Endometrial microvascular endothelial cells (primary cell): ENCODE results near the gene GPR37L1. TPM values are rescaled to one million over a fixed set of nuclear protein-coding genes. Genes with fewer than 3 reads are reported as not detected.

Experiments used
- in situ Hi-C: cut with HindIII; loops from 2 replicates; pipeline ENCODE4 v1.10.0; 2017; ENCODE audit warnings: low sequenced_read_pairs, low pct_unique_long_range_greater_than_20kb; ENCODE audit errors: inconsistent ontology term
- total RNA-seq: library from RNA; depleted of rRNA; stranded (reverse); fragments of >200 nt; gene quantifications from one replicate; pipeline ENCODE4 v1.2.3, GENCODE V29; 2015; ENCODE audit errors: inconsistent ontology term

The GPR37L1 gene
- total RNA-seq, 1 donor from 2014 or later, result not detected

DNA sequence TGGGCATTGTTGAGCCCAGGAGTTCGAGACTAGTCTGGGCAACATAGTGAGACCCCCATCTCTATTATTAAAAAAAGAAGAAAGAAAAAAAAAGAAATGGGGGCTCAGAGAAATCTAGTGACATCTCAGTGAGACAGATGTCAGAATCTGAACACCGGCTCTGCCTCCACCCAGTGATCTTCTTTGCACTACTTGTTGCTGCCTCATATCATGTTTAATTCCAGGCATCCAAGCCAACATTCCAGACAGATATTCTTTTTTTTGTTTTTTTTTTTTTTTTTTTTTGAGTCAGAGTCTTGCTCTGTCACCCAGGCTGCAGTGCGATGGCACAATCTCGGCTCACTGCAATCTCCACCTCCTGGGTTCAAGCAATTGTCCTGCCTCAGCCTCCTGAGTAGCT lies 26.8 kb downstream of the GPR37L1 start:
- in situ Hi-C loops, result no loop called here

DNA sequence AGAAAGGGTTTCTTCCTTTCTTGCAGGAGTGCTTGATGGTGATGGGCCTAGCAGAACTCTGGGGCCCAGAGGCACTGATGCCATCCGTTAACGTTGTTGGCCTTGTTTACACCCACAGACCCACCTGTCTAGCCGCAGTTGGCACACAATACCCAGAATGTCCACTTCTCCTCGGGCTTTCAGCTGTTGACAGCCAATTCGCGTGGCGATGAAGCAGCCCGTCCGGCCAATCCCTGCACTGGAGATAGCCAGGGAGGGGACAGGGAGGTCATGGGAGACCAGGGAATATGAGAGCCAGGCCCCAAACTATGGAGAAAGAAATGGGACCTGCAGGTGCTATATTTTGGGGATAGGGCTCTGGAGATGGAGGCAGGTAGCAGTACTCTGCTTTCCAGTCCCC lies 27.5 kb downstream of the GPR37L1 start:
- in situ Hi-C loops, result no loop called here

DNA sequence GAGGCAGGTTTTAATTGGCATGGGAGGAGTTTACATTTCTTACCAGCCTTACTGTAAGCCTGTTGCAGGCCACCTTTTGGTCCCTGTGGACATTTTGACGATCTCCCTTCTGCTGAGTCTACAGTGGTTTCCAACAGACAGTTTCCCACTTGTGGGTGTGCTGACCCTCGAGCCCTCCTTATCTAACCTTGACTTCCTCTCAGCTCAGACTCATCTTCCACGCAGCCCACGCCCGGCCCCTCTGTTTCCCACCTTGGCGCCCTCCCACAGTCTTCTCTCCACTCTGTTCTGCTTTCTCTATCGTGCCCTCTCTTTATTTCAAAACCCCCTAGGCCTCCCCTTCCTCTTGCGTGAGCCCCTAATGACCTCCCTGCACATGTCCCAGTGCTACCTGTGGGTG lies 27.9 kb downstream of the GPR37L1 start:
- in situ Hi-C loops, result no loop called here

DNA sequence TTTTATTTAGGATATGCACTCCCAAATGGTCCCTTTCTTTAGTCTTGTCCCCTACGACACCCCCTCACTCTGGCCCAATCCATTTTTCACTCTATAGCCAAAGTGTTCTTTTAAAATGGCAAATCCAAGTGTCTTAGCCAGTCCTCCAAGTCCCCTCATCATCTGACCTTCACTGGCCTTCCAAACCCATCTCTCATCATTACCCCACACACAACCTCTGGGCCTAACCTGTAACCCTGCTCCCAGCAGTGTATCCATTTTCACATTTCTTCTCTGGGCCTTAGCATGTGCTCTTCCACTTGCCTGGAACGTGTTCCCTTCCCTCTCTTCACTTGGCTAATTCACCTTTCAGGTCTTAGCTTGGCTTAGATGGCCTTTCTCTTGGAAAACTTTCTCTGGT lies 28.3 kb downstream of the GPR37L1 start:
- in situ Hi-C loops, result no loop called here

DNA sequence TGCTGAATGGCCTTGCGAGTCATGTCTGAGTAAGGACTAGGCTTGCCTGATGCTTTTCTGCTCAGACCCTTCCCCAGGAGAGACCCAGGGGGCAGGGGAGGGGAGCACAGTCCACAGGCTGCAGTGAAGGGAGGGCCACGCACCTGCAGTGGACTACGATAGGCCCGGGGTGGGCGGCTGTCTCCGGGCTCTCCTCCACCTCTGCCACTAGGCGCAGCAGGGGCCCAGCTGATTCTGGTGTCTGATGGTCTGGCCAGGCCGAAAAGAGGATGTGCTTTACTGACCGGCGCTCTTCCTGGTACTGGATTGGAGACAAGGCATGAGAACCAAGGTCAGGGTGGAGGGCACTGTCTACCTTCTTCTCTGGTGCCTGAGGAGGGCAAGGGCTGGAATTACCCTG lies 29.7 kb downstream of the GPR37L1 start:
- in situ Hi-C loops, result no loop called here

DNA sequence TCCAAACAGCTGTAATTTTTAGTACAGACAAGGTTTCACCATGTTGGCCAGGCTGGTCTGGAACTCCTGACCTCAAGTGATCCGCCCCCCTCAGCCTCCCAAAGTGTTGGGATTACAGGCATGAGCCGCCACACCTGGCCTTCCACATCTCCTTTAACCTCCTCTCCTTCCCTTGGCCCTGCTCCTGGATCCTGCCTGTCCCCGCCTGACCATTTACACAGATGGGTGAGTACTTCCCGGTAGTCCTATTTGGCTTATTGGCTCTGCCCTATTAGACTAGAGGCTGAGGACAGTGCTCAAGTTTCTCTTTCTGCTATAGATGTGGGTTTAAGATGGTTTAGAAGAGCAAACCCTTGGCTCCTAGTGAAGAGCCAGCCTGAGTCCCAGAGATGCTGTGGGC lies 30.6 kb downstream of the GPR37L1 start:
- in situ Hi-C loops, result no loop called here

DNA sequence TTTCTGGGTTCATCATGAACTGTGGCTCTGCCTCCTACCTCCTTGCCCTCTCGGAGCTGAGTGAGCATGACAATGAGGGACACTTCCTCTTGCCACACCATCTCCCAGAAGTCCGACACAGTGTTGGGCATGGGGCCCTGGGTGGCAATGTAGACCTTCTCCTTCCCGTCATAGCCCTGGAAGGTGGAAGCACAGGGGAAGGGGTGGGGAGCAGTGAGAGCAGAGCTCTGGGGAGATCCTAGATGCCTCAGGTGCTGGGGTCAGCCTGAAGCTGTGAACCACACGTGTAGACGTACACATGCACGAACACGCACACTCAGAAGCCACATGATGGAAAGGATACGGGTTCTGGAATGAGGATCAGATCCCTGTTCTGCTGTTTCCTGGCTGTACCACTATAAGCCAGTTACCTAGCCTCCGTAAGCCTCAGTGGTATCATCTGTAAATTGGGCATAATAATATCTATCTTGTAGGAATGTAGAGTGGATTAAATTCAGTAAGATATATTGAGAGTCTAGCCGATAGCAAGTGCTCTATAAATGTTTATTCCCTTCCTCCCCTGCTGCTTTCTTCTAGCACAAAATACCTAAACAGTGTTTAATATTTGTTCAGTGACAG lies 31.5 kb downstream of the GPR37L1 start:
- in situ Hi-C loops, result no loop called here

DNA sequence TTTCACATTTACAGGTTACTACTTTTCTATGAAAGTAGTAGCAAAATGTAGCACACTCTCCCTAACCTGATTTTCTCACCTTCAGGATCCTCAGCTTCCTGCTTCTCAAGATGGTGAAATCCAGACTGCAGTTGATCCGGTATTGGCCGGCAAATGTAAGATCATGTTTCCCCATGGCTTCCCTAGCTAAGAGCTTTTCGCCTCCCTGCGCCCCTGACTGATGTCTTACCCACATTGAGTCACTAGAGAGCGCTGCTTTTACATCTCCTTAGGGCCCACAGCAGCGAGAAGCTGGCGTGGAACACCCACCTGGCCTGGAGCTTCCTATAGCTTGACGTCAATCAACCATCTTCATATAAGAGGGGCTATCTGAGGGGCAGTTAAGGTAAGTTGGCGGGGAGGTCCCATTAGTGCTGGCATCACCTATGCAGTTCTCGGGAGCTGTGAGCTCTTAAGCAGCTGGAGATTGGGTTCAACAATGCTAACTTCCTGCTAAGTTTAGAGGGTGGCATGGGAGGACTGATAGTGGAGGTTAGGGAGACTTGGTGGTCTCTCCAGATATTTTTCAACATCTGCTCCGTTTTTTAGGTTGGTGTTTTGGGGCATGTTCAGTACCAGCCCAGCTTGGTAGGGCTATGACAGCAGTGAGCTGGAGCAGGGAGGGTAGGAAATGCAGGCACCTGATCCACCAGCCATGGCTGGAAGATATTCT lies 32.2 kb downstream of the GPR37L1 start:
- in situ Hi-C loops, result no loop called here

DNA sequence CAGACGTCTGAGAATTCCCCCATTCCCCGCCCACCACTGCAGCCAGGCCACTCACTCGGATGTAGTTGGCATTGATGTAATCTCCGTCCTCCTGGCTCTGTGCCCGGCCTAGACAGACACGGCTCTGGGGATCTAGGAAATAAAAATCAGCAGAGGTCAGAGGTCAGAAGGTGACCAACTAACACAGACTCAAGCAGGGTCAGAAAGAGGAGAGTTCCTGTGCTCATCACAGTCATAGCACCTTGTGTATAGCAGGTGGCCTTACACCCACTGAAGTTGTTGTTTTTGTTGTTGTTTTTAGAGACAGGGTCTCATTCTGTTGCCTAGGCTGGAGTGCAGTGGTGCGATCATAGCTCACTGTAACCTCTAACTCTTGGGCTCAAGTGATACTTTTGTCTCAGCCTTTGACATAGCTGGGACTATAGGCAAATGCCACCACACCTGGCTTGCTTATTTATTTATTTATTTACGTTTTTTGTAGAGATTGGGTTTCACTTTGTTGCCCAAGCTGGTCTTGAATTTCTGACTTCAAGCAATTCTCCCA lies 32.8 kb downstream of the GPR37L1 start:
- in situ Hi-C loops, result no loop called here

DNA sequence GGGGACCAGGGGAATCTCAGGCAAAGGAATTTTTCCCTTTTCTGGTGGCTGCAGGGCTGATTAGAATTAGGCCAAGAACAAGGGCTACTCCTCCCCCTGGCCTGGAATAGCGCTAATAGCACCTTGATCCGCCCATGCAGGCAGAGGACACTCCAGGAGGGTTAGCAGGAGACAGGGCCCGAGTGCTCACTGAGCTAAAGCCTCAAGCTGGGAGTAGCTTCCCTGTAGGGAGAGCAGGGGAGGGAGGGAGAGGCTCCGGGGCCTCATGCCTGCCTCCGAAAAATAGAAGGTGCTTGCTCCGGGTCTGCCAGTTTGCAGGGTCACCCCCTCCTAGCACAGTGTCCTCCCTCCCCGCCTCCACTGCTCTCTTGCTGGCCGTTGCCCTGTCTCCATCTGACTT lies 33.9 kb downstream of the GPR37L1 start:
- in situ Hi-C loops, result no loop called here

DNA sequence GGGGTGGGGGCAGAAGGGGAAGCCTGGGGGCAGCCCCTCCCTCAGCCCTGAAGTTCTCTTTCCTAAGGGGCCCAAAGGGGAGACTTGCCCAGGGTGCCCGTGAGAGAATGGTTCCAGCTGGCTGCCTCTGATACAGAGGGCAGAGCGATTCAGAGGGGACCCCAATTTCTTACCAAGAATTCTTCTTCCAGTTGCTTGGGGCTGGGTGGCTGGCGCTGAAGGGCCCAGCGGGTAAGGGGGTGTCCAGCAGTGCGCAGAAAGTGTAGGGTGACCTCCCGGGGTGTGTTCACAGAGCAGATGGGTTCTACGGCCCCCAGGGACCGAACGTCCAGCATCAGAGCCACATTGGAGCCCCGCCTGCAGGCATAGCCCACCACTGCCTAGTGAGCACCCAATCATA lies 35.2 kb downstream of the GPR37L1 start:
- in situ Hi-C loops, result no loop called here

DNA sequence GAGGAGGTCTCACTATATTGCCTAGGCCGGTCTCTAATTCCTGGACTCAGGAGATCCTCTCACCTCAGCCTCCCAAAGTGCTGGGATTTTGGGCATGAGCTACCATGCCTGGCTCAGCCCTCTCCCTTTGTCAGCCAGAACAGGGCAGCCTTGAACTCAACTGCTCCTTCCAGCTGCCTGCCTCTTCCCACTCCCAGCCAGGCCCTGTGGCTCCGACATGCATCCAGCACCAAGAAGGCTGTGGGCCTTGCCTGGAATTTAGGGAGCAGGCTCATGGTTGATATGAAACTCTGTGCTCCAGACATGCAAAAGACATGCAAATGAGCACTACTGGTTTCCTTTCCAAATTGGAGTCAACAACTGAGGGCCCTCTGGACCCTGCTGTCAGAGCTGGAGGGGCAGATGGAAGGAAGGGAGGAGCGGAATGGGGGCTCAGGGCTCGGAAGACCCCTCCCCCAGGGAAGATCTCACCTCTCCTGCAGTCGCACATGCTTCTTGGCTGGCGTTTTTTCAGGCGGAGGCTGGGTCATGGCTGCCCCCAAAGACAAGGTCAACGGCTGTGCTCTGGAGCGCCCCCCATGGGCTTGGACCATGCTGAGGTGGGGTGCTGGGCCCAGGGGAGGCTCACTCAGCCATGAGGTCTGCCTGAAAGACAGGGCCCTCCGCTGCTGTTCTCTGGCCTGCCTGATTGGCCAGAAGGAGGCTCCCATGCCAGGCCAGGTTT lies 36.3 kb downstream of the GPR37L1 start:
- in situ Hi-C loops, result no loop called here

DNA sequence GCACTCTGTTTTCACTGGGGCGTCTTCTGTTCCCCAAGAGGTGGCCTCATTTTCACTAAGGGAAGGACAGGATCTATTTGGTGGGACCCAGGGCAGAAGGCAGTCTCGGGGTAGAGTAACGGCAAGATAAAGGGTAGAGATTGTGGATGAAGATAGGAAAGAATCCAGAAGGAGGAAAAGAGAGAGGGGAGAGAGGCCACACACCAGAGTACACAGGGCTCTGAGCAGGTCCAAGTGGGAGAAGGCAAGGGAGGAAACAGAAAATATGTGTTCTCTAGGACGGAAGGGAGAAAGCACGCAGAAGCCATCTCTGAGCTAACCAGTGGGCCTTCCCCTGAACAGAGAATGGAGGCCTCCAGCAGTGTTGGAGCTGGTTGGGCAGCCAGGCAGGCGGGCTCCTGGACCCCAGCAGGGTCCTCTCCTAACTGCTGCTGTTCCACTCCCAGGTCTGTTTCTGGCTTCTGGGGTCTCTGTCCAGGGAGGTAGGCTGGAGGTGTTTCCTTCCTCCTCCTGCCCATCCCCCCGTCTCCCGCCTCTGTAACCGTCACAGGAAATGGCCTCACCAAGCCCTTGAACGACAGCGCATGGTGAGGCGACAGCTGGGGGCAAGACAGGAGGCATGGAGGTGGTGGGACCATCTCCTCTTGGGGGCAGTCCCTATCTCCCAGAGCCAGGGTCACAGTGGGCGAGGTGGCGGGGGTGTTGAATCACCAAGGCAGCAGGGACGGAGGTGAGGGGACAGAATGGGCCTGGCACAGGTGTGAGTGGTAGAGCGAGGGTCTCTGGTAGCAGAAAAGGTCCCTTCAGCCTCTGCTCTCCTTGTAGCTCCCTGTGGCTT lies 37.0 kb downstream of the GPR37L1 start:
- in situ Hi-C loops, result no loop called here

DNA sequence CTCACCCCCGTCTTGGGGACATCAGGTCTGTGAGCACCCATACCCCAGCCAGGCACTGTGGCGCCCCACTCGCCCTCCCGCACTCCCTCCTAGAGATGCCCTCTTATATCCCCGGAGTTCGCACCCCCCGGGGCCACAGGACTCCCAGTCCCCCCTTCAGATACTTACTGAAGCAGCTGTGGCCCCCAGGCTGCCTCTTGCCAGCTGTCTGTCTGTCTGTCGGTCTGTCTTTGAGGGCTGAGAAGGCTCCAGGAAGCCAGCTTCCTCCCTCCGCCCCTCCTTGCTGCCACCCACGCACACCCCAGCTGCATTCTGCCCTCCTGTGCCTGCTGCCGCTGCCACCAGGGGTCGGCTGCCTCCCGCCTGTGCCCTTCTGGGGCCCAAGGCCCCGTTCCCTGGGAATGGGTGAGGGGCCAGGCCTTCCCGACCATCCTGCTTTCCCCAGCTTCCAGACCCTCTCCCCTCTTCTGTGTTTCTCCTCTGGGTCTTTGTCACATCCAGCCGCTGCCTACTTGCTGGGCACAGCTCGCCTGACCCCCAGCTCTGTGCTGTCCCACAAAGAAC lies 37.7 kb downstream of the GPR37L1 start, which contains the start of gene PTPN7:
PTPN7 (minus strand) TSS at position 226 of the 564 bp plus-strand sequence. CDS start 1,200 bp downstream, outside the sequence.
- in situ Hi-C loops, result no loop called here

DNA sequence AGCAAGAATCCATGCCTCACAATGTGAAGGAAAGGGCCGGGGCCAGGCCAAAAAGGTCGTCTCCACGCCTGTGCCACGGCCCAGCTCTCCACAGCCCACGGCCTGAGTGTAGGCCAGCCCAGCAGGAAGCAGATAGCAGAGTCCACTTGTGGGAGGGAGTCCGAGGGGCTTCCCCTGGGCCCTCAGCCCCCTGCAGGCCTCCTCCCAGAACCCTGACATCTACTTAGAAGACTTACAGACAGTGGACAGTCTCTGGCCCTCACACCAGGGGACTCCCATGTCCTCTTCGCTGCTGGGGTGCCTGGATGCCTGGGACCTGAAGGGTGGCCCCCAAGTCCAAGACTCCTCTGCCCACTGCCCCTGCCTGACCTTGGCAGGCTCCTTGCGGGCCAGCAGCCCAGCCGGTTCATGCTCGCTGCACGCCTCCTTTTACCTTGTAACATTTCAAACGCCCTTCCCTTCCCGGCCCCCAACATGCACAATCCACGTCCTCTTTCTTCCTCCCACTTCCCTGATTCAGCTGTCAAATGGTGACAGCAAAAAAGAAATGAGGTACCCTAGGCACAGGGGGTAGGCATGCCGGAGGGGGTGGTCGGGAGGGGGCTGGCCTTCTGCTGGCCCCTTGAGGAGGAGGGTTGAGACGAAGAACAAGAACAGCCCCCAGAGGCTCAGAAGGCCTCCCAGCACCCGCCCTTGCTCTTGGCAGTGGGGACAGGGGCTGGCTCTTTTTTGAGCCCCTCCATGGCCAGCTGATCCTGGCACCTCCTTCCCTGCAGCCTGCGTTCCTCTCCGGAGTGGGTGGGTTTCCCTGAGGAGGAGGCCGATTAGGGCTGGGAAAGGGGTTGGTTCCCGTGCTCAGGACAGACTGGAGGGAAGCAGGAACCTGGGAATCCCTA lies 38.7 kb downstream of the GPR37L1 start:
- in situ Hi-C loops, result no loop called here

DNA sequence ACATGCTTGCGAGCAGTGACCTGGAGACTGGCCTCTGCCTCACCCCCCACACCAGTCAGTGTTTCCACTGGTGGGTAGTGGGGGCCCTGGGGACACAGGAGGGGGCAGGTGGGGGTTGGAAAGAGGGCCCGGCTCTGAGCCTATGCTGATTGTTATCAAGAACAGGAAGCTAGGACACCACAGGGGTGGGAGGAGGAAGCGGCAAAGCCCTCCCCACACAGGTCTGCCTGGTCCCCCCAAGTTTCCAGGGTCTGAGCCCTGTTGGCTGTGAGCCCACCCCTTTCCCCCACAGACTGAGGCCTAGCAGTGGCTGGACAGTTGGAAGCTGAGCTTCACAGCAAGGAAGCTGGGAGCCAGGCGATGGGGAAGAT lies 39.3 kb downstream of the GPR37L1 start:
- in situ Hi-C loops, result no loop called here

DNA sequence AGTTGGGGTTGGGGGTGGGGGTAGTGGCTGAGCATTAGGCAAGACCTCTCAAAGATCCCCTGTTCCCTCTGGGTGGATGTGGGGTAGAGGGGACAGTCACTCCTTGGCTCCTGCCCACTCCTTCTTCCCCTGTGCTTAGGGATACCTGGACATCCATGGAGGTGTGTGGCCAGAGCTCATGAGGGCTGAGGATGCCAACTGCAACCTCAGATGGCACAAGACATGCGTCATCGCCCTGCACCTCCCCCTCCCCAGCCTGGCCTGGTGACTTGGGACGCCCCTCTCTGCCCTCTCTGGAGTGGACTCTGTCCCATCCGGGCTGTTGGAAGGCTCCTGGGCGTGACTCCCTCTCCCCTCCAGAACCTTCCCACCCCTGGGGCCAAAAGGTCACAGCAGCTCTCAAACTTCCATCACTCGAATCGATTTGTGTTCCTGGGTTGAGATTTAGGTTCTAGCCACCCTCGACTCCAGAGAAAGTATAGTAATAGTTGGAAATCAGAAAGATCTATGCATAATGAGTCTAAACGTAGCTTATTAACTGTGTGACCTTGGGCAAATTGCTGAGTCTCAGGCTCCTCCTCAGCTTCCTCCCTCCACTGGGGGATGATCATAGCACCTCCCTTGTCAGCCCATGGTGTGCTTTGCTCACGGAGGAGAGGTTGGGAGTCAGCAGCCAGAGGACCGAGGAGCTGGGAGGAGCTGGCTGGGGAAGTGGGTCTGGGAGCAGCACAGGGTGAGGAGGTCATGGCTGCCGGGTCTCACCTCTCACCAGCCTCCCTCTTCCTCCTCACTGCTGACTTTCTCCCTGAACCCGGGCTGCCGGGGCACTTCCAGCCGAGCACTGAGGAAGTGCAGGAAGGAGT lies 39.9 kb downstream of the GPR37L1 start:
- in situ Hi-C loops, result no loop called here
